Measurements from ENCODE around the gene TCEAL3. TPM values are rescaled to one million over a fixed set of nuclear protein-coding genes. Genes with fewer than 3 reads are reported as not detected.

Gene TCEAL3
- total and polyA plus RNA-seq, 9 of the 15 experiments (the other 6 are each of a cell fraction or from before 2014, with no cell fraction given): not detected

DNA sequence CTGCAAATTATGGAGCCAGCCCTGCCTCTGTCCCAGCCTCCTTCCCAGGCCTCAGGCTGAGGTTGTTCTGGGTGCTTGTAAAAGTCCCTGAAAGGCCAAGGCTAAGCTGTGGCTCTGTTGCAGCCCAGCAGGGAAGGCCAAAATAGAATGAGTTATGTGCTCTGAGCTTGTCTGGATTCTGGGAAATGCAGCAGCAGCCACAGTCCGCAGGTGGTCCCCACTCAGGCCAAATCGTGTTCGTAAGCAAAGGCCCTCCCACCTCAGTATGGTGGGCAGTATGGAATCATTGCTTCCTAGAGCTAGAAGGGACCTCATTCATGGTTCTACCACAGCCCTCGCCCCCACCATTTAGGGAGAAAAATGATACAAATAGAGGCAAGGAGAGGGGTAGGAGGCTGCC is 16.3 kb downstream of the TCEAL3 start:
- Histone ChIP-seq H3K27me3 (ENCODE audit: control insufficient read depth in 2 of 2, insufficient read depth in 2 of 2, low read length in 2 of 2) (no peaks in the 10 kb centered on the region), H3K36me3 (ENCODE audit: control insufficient read depth, insufficient read depth, low read length) (no peaks in the 10 kb centered on the region), H4K20me1 (replicated peaks; ENCODE audit: control insufficient read depth, insufficient read depth, low read length) (no peaks in the 10 kb centered on the region), H3K9me1 (ENCODE audit: control insufficient read depth, insufficient read depth, low read length) (no peaks in the 10 kb centered on the region), H3K79me2 (ENCODE audit: control insufficient read depth, insufficient read depth, low read length) (no peaks in the 10 kb centered on the region), H3K4me1 (replicated peaks in 1 of 2; ENCODE audit: control insufficient read depth in 2 of 2, insufficient read depth in 2 of 2, low read length in 2 of 2) (peaks cover 0 to under 1% of the 10 kb centered on the region in 2 experiments; a peak in 3 of 5 replicates), H3K4me3 (no peak overlapping the region), H2AFZ (ENCODE audit: low read depth, low read length) (no peak overlapping the region), H3K9ac (ENCODE audit: insufficient read depth in 1 of 2, low read depth in 2 of 2, low read length in 2 of 2) (no peak overlapping the region), H3K4me2 (ENCODE audit: insufficient read depth, low read length) (no peak overlapping the region), H3K9me3 (replicated peaks; ENCODE audit: control insufficient read depth, insufficient read depth, low read depth, low read length) (no peaks in the 10 kb centered on the region), H3K27ac (ENCODE audit: extremely low read depth, low read depth, low read length) (no peak overlapping the region)
- FAIRE-seq: no peak
- no peak for DNase-seq (ENCODE audit: extremely low read depth in 1 of 4, low spot score in 3 of 4)
- in situ Hi-C loops (cut with MboI): no loop called here
- WGBS (ENCODE audit: insufficient coverage, low coverage, missing lambda C conversion rate): 12% methylated on average over 3 of the region's 4 CpGs
- ATAC-seq: no peak; the same call in 2 of the 3 replicates
- intact Hi-C loops (cut with micrococcal nuclease): no loop called here
- CTCF ChIA-PET (ENCODE audit: low intra/inter-chr PET ratio): no interaction called here
- POLR2A ChIA-PET: no interaction called here
- TF ChIP-seq, protein P1, sequence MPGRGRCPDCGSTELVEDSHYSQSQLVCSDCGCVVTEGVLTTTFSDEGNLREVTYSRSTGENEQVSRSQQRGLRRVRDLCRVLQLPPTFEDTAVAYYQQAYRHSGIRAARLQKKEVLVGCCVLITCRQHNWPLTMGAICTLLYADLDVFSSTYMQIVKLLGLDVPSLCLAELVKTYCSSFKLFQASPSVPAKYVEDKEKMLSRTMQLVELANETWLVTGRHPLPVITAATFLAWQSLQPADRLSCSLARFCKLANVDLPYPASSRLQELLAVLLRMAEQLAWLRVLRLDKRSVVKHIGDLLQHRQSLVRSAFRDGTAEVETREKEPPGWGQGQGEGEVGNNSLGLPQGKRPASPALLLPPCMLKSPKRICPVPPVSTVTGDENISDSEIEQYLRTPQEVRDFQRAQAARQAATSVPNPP (IDR thresholded peaks at IDR 0.05; ENCODE audit: borderline replicate concordance, insufficient read depth, insufficient read length): no peak
- TF ChIP-seq FOXA1 (IDR thresholded peaks at IDR 0.05; ENCODE audit: borderline replicate concordance) (no peak), FUS (optimal IDR thresholded peaks at IDR 0.05; ENCODE audit: low read depth, low read length) (no peak), NFRKB (IDR thresholded peaks at IDR 0.05; ENCODE audit: low read depth) (no peak), NR2C1 (IDR thresholded peaks at IDR 0.05) (no peak), NR2C1 (tag; IDR thresholded peaks at IDR 0.05) (no peak), ARNT (IDR thresholded peaks at IDR 0.05) (no peak), ZNF197 (CRISPR knock-in tag; IDR thresholded peaks at IDR 0.05; ENCODE audit: low read depth) (no peak), CEBPG (CRISPR knock-in tag; IDR thresholded peaks at IDR 0.05) (no peak), CEBPG (tag; conservative IDR thresholded peaks at IDR 0.05 in 1 of 2, IDR thresholded peaks at IDR 0.05 in 1 of 2) (no peak), ARID1B (IDR thresholded peaks at IDR 0.05) (no peak), CBX3 (IDR thresholded peaks at IDR 0.05; ENCODE audit: borderline replicate concordance in 1 of 2, low read length in 2 of 2) (no peak)
- TF ChIP-seq, protein P2, sequence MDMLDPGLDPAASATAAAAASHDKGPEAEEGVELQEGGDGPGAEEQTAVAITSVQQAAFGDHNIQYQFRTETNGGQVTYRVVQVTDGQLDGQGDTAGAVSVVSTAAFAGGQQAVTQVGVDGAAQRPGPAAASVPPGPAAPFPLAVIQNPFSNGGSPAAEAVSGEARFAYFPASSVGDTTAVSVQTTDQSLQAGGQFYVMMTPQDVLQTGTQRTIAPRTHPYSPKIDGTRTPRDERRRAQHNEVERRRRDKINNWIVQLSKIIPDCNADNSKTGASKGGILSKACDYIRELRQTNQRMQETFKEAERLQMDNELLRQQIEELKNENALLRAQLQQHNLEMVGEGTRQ (CRISPR knock-in tag; IDR thresholded peaks at IDR 0.05): no peak
- TF ChIP-seq, protein P3, sequence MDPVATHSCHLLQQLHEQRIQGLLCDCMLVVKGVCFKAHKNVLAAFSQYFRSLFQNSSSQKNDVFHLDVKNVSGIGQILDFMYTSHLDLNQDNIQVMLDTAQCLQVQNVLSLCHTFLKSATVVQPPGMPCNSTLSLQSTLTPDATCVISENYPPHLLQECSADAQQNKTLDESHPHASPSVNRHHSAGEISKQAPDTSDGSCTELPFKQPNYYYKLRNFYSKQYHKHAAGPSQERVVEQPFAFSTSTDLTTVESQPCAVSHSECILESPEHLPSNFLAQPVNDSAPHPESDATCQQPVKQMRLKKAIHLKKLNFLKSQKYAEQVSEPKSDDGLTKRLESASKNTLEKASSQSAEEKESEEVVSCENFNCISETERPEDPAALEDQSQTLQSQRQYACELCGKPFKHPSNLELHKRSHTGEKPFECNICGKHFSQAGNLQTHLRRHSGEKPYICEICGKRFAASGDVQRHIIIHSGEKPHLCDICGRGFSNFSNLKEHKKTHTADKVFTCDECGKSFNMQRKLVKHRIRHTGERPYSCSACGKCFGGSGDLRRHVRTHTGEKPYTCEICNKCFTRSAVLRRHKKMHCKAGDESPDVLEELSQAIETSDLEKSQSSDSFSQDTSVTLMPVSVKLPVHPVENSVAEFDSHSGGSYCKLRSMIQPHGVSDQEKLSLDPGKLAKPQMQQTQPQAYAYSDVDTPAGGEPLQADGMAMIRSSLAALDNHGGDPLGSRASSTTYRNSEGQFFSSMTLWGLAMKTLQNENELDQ (CRISPR knock-in tag; IDR thresholded peaks at IDR 0.05; ENCODE audit: borderline replicate concordance): no peak
- BruUV-seq (replicated peaks): no TSS peak
